Ovary (tissue), 3 donors: ENCODE measurements around the gene CTBP2.

Experiments used
- EP300 ChIP-seq: sonication (generic); formaldehyde crosslinking; IDR thresholded peaks from one replicate; pipeline ENCODE4 v1.6.1; 2017; ENCODE audit warnings: antibody characterized with exemption
- POLR2A ChIP-seq: fragments of 450-650 bp; IDR thresholded peaks from one replicate; pipeline ENCODE4 v1.6.1; 2017; ENCODE audit warnings: antibody characterized with exemption, mild to moderate bottlenecking, moderate library complexity
- TF ChIP-seq, protein P1 (sequence below), 3 donors: fragments of 450-650 bp in 2 of 3; fragments of 200-600 bp in 1 of 3; IDR thresholded peaks; one replicate each; pipeline versions ENCODE4 v1.5.1 to v1.8.0; 2016 to 2022; ENCODE audit warnings: antibody characterized with exemption in 3 of 3, mild to moderate bottlenecking in 1 of 3
- donor health status: DM: no; HTN: no; CAD: no.

DNA sequence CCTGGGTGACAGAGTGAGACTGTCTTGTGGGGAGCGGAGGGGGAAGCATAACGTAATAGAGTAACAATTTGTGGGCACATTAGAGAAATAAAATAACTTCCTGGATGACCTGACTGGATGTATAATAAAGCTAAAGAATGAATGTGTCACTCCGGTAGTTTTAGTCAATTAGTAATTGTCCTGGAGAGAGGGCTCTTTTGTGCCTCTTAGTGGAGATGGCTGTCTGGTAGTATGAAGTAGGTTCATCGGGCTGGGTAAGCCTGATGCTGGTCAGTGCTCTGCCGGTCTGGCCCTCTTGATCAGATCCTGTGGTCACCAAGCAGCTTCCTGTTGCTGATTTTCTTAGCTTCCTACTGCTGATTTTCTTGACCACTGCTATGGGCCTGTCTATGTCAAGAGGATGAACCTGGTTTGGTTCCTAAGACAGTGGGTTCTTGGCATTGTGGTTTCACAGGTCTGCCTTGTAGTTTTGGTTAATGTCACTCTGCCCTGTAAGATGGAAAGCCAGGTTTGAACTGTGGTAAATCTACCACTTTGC lies 184.3 kb downstream of the CTBP2 start:
- TF ChIP-seq, protein P1, sequence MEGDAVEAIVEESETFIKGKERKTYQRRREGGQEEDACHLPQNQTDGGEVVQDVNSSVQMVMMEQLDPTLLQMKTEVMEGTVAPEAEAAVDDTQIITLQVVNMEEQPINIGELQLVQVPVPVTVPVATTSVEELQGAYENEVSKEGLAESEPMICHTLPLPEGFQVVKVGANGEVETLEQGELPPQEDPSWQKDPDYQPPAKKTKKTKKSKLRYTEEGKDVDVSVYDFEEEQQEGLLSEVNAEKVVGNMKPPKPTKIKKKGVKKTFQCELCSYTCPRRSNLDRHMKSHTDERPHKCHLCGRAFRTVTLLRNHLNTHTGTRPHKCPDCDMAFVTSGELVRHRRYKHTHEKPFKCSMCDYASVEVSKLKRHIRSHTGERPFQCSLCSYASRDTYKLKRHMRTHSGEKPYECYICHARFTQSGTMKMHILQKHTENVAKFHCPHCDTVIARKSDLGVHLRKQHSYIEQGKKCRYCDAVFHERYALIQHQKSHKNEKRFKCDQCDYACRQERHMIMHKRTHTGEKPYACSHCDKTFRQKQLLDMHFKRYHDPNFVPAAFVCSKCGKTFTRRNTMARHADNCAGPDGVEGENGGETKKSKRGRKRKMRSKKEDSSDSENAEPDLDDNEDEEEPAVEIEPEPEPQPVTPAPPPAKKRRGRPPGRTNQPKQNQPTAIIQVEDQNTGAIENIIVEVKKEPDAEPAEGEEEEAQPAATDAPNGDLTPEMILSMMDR (IDR thresholded peaks at IDR 0.05), result no peak
- TF ChIP-seq POLR2A (no peak), EP300 (no peak)
